Natural killer cell (primary cell): Measurements from ENCODE around the gene CUL2. TPM values are rescaled to one million over a fixed set of nuclear protein-coding genes. Genes with fewer than 3 reads are reported as not detected.

Experiments
- ATAC-seq, 3 donors: fragments of 150-1000 bp in 2 of 3; fragments of 200-7000 bp in 1 of 3; cut with Tn5 transposase; 1 replicate in 1 of 3; 2 replicates in 2 of 3; pipeline ENCODE4 v1.10.0; 2021; ENCODE audit warnings: mild to moderate bottlenecking in 2 of 3, moderate library complexity in 2 of 3
- DNase-seq, 2 donors: peaks; one replicate each; pipeline versions ENCODE4 v3.0.0 to v3.0.0-alpha.2; 2013 to 2021; ENCODE audit warnings: mixed read lengths in 1 of 2
- H3K27ac ChIP-seq: one replicate; pipeline ENCODE4 v1.5.1; 2013; ENCODE audit warnings: mild to moderate bottlenecking, low read length
- H3K27me3 ChIP-seq: one replicate; pipeline ENCODE4 v1.6.1; 2013; ENCODE audit warnings: low read length; ENCODE audit not compliant: control insufficient read depth, insufficient read depth
- H3K36me3 ChIP-seq: one replicate; pipeline ENCODE4 v1.6.1; 2013; ENCODE audit warnings: low read length; ENCODE audit not compliant: control insufficient read depth, insufficient read depth
- H3K4me1 ChIP-seq: one replicate; pipeline ENCODE4 v1.6.1; 2013; ENCODE audit warnings: low read length; ENCODE audit not compliant: control insufficient read depth, insufficient read depth
- H3K4me3 ChIP-seq: one replicate; pipeline ENCODE4 v1.5.1; 2013; ENCODE audit warnings: low read length
- H3K9me3 ChIP-seq: one replicate; pipeline ENCODE4 v1.6.1; 2013; ENCODE audit warnings: low read length; ENCODE audit not compliant: control insufficient read depth, insufficient read depth
- H3K27ac Mint-ChIP-seq, 2 donors: one replicate each; pipeline ENCODE4 v1.8.0; 2022; ENCODE audit warnings: mild to moderate bottlenecking in 2 of 2, mixed read lengths in 2 of 2, moderate library complexity in 1 of 2
- H3K27me3 Mint-ChIP-seq, 2 donors: one replicate each; pipeline ENCODE4 v1.8.0; 2022; ENCODE audit warnings: low read depth in 2 of 2, mixed read lengths in 2 of 2
- H3K36me3 Mint-ChIP-seq: one replicate; pipeline ENCODE4 v1.8.0; 2022; ENCODE audit warnings: mixed read lengths
- H3K4me1 Mint-ChIP-seq, 2 donors: one replicate each; pipeline ENCODE4 v1.8.0; 2022; ENCODE audit warnings: mixed read lengths in 2 of 2
- H3K4me3 Mint-ChIP-seq: one replicate; pipeline ENCODE4 v1.8.0; 2022; ENCODE audit warnings: mild to moderate bottlenecking, moderate library complexity, mixed read lengths
- H3K9me3 Mint-ChIP-seq, 2 donors: one replicate each; pipeline ENCODE4 v1.8.0; 2022; ENCODE audit warnings: mixed read lengths in 2 of 2
- WGBS: methylation state at CpG from one replicate; pipeline ENCODE4 v1.1.7; 2013; ENCODE audit warnings: missing lambda C conversion rate; ENCODE audit not compliant: insufficient coverage; 5-methylcytosine and 5-hydroxymethylcytosine counted together
- intact Hi-C: fragments of 100-400 bp; cut with micrococcal nuclease; formaldehyde crosslinking; loops from one replicate; pipeline ENCODE4 v1.14.2; 2022
- total RNA-seq, 4 donors: library from RNA; stranded (reverse); fragments of 120-200 nt in 1 of 4; gene quantifications; one replicate each; pipeline versions ENCODE4 v1.2.3 to v1.2.4, GENCODE V29; 2013 to 2022
- TF ChIP-seq, protein P1 (sequence below): fragments of 200-600 bp; IDR thresholded peaks from one replicate; pipeline ENCODE4 v1.8.0; 2022; ENCODE audit warnings: antibody characterized with exemption

CUL2 gene
- total RNA-seq, 3 donors from 2014 or later (not counting 1 experiment from before 2014, with no cell fraction given) = 33.5 to 41.6 (median 41.3) TPM

DNA sequence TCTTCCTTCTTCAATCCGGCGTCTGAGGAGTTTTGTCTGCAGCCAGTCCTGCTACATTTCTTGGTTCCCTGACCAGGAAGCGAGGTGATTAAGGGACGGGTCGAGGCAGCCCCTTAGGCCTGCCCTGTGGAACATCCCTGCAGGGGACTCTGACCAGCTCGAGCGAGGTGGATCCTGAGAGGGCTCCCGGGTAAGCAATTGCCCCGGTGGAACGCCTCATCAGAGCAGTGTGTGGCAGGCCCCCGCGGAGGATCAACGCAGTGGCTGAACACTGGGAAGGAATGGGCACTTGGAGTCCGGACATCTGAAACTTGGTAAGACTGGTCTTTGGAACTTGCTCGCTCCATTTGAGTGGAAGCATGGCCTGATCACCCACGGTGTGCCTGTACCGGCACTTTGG lies 121.0 kb downstream of the CUL2 start:
- Histone ChIP-seq H3K4me1 (no peaks in the 10 kb centered on the region), H3K4me3 (no peak overlapping the region), H3K36me3 (no peaks in the 10 kb centered on the region), H3K27ac (no peak overlapping the region), H3K27me3 (no peaks in the 10 kb centered on the region), H3K9me3 (no peaks in the 10 kb centered on the region)
- no peaks in the 10 kb centered on the region for H3K9me3 Mint-ChIP-seq
- no peak overlapping the region for H3K4me3 Mint-ChIP-seq
- H3K27me3 Mint-ChIP-seq = no peaks in the 10 kb centered on the region
- no peaks in the 10 kb centered on the region for H3K36me3 Mint-ChIP-seq
- no peak for ATAC-seq
- intact Hi-C loops = no loop called here
- TF ChIP-seq, protein P1, sequence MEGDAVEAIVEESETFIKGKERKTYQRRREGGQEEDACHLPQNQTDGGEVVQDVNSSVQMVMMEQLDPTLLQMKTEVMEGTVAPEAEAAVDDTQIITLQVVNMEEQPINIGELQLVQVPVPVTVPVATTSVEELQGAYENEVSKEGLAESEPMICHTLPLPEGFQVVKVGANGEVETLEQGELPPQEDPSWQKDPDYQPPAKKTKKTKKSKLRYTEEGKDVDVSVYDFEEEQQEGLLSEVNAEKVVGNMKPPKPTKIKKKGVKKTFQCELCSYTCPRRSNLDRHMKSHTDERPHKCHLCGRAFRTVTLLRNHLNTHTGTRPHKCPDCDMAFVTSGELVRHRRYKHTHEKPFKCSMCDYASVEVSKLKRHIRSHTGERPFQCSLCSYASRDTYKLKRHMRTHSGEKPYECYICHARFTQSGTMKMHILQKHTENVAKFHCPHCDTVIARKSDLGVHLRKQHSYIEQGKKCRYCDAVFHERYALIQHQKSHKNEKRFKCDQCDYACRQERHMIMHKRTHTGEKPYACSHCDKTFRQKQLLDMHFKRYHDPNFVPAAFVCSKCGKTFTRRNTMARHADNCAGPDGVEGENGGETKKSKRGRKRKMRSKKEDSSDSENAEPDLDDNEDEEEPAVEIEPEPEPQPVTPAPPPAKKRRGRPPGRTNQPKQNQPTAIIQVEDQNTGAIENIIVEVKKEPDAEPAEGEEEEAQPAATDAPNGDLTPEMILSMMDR = no peak
- no peak for DNase-seq
- H3K27ac Mint-ChIP-seq = no peak overlapping the region
- no peaks in the 10 kb centered on the region for H3K4me1 Mint-ChIP-seq
- 93% methylated on average over 17 of the region's 17 CpGs for WGBS

DNA sequence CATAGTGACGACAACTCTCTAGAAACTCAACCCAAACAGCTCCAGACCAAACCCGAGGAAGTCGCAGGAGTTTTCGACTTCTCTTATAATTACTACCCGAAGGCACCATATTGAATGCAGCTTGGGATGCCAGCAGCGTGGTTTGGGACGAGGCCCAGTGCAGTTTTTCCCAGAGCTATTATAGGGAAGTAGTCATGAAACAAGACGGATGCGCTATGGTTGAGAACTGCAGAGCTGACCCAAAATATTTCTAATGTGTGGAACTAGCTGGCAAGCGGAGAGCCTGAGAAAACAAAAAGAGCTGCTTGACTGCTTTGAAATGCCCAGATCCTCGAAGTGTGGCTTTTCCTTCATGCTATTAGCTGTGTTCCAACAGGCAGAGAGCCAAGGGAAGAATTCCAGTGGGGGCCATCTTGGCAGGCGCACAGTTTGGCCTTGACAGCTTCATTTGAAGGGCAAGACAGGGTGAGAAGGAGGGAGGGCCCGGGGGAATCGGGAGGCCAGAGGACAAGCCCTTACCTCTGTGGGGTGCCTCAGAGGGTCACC lies 122.7 kb downstream of the CUL2 start:
- H3K27ac ChIP-seq = no peak overlapping the region
- intact Hi-C loops = no loop called here
- H3K27me3 ChIP-seq = no peaks in the 10 kb centered on the region
- TF ChIP-seq, protein P1 = no peak
- Mint-ChIP-seq H3K4me3 (no peak overlapping the region), H3K36me3 (no peaks in the 10 kb centered on the region), H3K27ac (no peak overlapping the region), H3K4me1 (no peaks in the 10 kb centered on the region), H3K9me3 (no peaks in the 10 kb centered on the region), H3K27me3 (no peaks in the 10 kb centered on the region)
- H3K9me3 ChIP-seq = no peaks in the 10 kb centered on the region
- H3K4me3 ChIP-seq = no peak overlapping the region
- 91% methylated on average over 14 of the region's 14 CpGs for WGBS
- H3K4me1 ChIP-seq = no peaks in the 10 kb centered on the region
- ATAC-seq (no peak), DNase-seq (no peak)
- no peaks in the 10 kb centered on the region for H3K36me3 ChIP-seq

DNA sequence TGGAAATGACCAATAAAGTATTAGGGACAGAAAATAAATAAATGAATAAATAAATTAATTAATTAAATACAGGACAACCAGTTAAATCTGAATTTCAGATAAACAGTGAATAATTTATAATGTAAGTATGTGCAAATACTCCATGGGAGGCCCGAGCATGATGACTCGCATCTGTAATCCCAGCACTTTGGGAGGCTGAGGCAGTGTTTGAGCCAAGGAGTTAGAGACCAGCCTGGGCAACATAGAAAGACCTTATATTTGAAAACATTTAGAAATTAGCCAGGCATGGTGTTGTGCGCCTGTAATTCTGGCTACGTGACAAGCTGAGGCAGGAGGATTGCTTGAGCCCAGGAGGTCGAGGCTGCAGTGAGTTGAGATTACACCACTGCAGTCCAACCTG lies 123.7 kb downstream of the CUL2 start:
- intact Hi-C loops = no loop called here
- DNase-seq (no peak), ATAC-seq (no peak)
- no peaks in the 10 kb centered on the region for H3K36me3 Mint-ChIP-seq
- WGBS = 90% methylated on average over 5 of the region's 5 CpGs
- TF ChIP-seq, protein P1 = no peak
- no peaks in the 10 kb centered on the region for H3K4me1 ChIP-seq
- no peaks in the 10 kb centered on the region for H3K4me1 Mint-ChIP-seq
- no peak overlapping the region for H3K4me3 Mint-ChIP-seq
- no peak overlapping the region for H3K27ac Mint-ChIP-seq
- no peaks in the 10 kb centered on the region for H3K27me3 ChIP-seq
- H3K4me3 ChIP-seq = no peak overlapping the region
- H3K9me3 Mint-ChIP-seq = no peaks in the 10 kb centered on the region
- H3K27me3 Mint-ChIP-seq = no peaks in the 10 kb centered on the region
- no peaks in the 10 kb centered on the region for H3K9me3 ChIP-seq
- H3K27ac ChIP-seq = no peak overlapping the region
- no peaks in the 10 kb centered on the region for H3K36me3 ChIP-seq

DNA sequence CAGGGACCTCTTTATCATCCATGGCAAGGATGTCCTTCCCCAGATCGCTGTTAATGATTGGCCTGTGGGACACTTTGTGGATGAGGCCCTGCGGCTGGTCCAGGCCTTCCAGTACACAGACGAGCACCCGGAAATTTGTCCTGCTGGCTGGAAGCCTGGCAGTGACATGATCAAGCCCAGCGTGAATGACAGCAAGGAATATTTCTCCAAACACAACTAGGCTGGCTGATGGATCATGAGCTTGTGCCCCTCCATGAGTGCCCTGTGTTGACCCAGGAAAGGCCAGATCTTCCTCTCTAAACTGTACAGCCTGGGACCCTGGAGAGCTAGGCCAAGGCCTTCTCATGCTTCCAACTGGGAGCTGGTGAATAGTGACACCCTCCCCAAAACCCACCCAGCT lies 124.1 kb downstream of the CUL2 start:
- no peaks in the 10 kb centered on the region for H3K9me3 ChIP-seq
- Mint-ChIP-seq H3K4me3 (no peak overlapping the region), H3K27ac (no peak overlapping the region), H3K27me3 (no peaks in the 10 kb centered on the region), H3K9me3 (no peaks in the 10 kb centered on the region), H3K4me1 (no peaks in the 10 kb centered on the region), H3K36me3 (no peaks in the 10 kb centered on the region)
- TF ChIP-seq, protein P1 = no peak
- no peak overlapping the region for H3K27ac ChIP-seq
- intact Hi-C loops = no loop called here
- WGBS = 92% methylated on average over 5 of the region's 5 CpGs
- no peaks in the 10 kb centered on the region for H3K36me3 ChIP-seq
- ATAC-seq = no peak
- H3K4me3 ChIP-seq = no peak overlapping the region
- H3K4me1 ChIP-seq = no peaks in the 10 kb centered on the region
- no peaks in the 10 kb centered on the region for H3K27me3 ChIP-seq
- DNase-seq = no peak
